ENCODE data around the gene TBX3. TPM values are rescaled to one million over a fixed set of nuclear protein-coding genes. Genes with fewer than 3 reads are reported as not detected.
A peak's percentile ranks its signal among the peaks of the same experiment; 100 is the strongest.

Gene TBX3
- total and polyA plus RNA-seq, 12 donors, result 4.0 to 32.4 (median 11.4) TPM

- no peak for TF ChIP-seq CTCF (IDR thresholded peaks at IDR 0.05)
- 6 to 8% methylated on average over 13 of the region's 13 CpGs for WGBS, 2 donors
- Histone ChIP-seq H3K9me3 (no peaks in the 10 kb centered on the region), H3K27me3 (peaks cover 38 to 100% (median 99%) of the 10 kb centered on the region in 7 donors), H3K27ac (no peak overlapping the region), H3K4me3 (peak overlapping the region; percentile 4 to 49 (median 40)), H3K36me3 (no peaks in the 10 kb centered on the region), H3K4me1 (peaks cover 2 to 22% (median 11%) of the 10 kb centered on the region in 9 donors)
- DNase-seq, result no peak
- ATAC-seq, result no peak
- intact Hi-C loops (cut with DNase I), result loop anchor here in 1 of 10 donors (10.0 kb wide), 1 partner anchor 322 kb away; no protein-coding TSS in a partner anchor
These were observed 9.1 kb upstream of the TBX3 start for GRCh38 chr12:114693059-114693531.

GRCh38 chr12:114692186-114693058 is 8.4 kb upstream of the TBX3 start:
- intact Hi-C loops (cut with DNase I), result loop anchor here in 1 of 10 donors (10.0 kb wide), 1 partner anchor 322 kb away; no protein-coding TSS in a partner anchor
- H3K27ac ChIP-seq, result no peak overlapping the region
- H3K36me3 ChIP-seq, result no peaks in the 10 kb centered on the region
- ATAC-seq (peak in 6 of 8 donors; percentile 22 to 50 (median 30)), DNase-seq (no peak)
- WGBS, 2 donors, result 5 to 8% methylated on average over 49 to 62 of the region's 62 CpGs
- H3K9me3 ChIP-seq, result no peaks in the 10 kb centered on the region
- peaks cover 2 to 15% (median 10%) of the 10 kb centered on the region in 9 donors for H3K4me1 ChIP-seq
- no peak for TF ChIP-seq CTCF (IDR thresholded peaks at IDR 0.05)
- H3K4me3 ChIP-seq, result peak overlapping the region; percentile 4 to 49 (median 40)
- peaks cover 41 to 100% (median 99%) of the 10 kb centered on the region in 7 donors for H3K27me3 ChIP-seq

DNA sequence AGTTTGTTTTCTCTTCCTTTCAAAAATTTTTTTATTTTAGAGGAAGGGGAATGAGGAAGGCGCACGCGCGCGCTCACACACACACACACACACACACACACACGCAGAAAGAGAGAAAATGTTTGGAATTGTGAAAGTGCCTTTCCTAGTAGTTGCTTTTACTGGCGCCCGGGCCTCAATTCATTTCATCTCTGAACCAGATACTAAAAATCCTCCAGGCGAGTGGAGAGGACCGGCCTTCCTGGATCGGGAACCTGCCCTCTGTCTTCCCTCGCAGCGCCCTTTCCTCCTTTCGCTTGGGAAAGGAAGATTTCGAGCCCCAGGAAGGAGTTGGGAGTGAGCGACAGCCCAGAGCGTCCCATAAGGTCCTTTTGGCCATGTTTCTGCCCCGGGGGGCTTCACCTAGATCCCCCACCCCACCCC is 7.8 kb upstream of the TBX3 start:
- H3K4me1 ChIP-seq, result peaks cover 2 to 21% (median 12%) of the 10 kb centered on the region in 9 donors
- peaks cover 37 to 100% (median 99%) of the 10 kb centered on the region in 7 donors for H3K27me3 ChIP-seq
- H3K36me3 ChIP-seq, result no peaks in the 10 kb centered on the region
- no peak for ATAC-seq
- no peak for TF ChIP-seq CTCF (IDR thresholded peaks at IDR 0.05)
- no peaks in the 10 kb centered on the region for H3K9me3 ChIP-seq
- 36 to 40% methylated on average over 18 of the region's 18 CpGs for WGBS, 2 donors
- DNase-seq, result no peak
- intact Hi-C loops (cut with DNase I), result loop anchor here in 1 of 10 donors (10.0 kb wide), 1 partner anchor 323 kb away; no protein-coding TSS in a partner anchor
- peak overlapping the region in 9 of 10 donors; percentile 0 to 49 (median 41) for H3K4me3 ChIP-seq
- no peak overlapping the region for H3K27ac ChIP-seq

GRCh38 chr12:114691196-114691595 is 7.2 kb upstream of the TBX3 start:
- H3K27ac ChIP-seq, result no peak overlapping the region
- H3K9me3 ChIP-seq, result no peaks in the 10 kb centered on the region
- ATAC-seq (no peak), DNase-seq (no peak)
- intact Hi-C loops (cut with DNase I), result loop anchor here in 1 of 10 donors (10.0 kb wide), 1 partner anchor 324 kb away; no protein-coding TSS in a partner anchor
- no peak overlapping the region for H3K4me3 ChIP-seq
- no peaks in the 10 kb centered on the region for H3K36me3 ChIP-seq
- peaks cover 37 to 100% (median 99%) of the 10 kb centered on the region in 7 donors for H3K27me3 ChIP-seq
- 69 to 72% methylated on average over 6 of the region's 6 CpGs for WGBS, 2 donors
- TF ChIP-seq CTCF (IDR thresholded peaks at IDR 0.05), result no peak
- H3K4me1 ChIP-seq, result peaks cover 2 to 26% (median 15%) of the 10 kb centered on the region in 9 donors
